Measurements from ENCODE around the gene CLMP. TPM values are rescaled to one million over a fixed set of nuclear protein-coding genes. Genes with fewer than 3 reads are reported as not detected.

Gene CLMP
- total and polyA plus RNA-seq, 9 of the 15 experiments (the other 6 are each of a cell fraction or from before 2014, with no cell fraction given), result 0.02 to 0.15 (median 0.03) TPM; not detected in 6

DNA sequence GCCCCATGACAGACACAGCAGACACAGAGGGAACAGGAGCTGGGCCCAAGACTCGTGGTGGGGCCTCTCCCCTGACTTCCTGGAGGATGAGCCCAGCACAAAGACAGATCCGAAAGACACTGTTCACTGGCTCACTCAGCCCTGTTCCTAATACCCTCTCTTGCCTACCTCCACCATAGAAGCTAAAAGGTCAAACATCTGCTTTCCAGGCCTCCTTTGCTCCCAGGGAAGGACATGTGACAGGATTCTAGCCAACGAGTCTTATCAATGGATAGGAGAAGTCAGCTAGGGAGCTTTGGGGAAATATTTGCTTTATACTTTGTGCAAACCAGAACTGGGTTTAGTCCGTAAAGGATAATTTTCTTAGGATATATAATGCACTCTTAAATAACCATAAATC is 8.4 kb upstream of the CLMP start:
- ChIA-PET POLR2A (interaction anchor here (1.1 kb wide), 1 partner anchor 34 kb away, joined by 3 read pairs; no protein-coding TSS in a partner anchor), CTCF (ENCODE audit: low intra/inter-chr PET ratio) (no interaction called here)
- in situ Hi-C loops (cut with MboI), result no loop called here
- no peaks in the 10 kb centered on the region for H3K9me3 ChIP-seq (replicated peaks; ENCODE audit: control insufficient read depth, insufficient read depth, low read depth, low read length)
- H2AFZ ChIP-seq (ENCODE audit: low read depth, low read length), result no peak overlapping the region
- 4% methylated on average over 4 of the region's 4 CpGs for WGBS (ENCODE audit: insufficient coverage, low coverage, missing lambda C conversion rate)
- no peak overlapping the region for H3K4me3 ChIP-seq
- H3K4me2 ChIP-seq (ENCODE audit: insufficient read depth, low read length), result no peak overlapping the region
- no peaks in the 10 kb centered on the region for H3K79me2 ChIP-seq (ENCODE audit: control insufficient read depth, insufficient read depth, low read length)
- H3K4me1 ChIP-seq (replicated peaks in 1 of 2; ENCODE audit: control insufficient read depth in 2 of 2, insufficient read depth in 2 of 2, low read length in 2 of 2), result no peaks in the 10 kb centered on the region
- H3K36me3 ChIP-seq (ENCODE audit: control insufficient read depth, insufficient read depth, low read length), result no peaks in the 10 kb centered on the region
- no peak for DNase-seq (ENCODE audit: extremely low read depth in 1 of 4, low spot score in 3 of 4)
- H3K27ac ChIP-seq (ENCODE audit: extremely low read depth, low read depth, low read length), result no peak overlapping the region
- intact Hi-C loops (cut with micrococcal nuclease), result no loop called here
- no peaks in the 10 kb centered on the region for H3K9me1 ChIP-seq (ENCODE audit: control insufficient read depth, insufficient read depth, low read length)
- H3K27me3 ChIP-seq (ENCODE audit: control insufficient read depth in 2 of 2, insufficient read depth in 2 of 2, low read length in 2 of 2), result peaks cover 16 to 33% of the 10 kb centered on the region in 2 experiments; a peak in 3 of 5 replicates
- no peak overlapping the region for H3K9ac ChIP-seq (ENCODE audit: insufficient read depth in 1 of 2, low read depth in 2 of 2, low read length in 2 of 2)
- no peak for FAIRE-seq
- TF ChIP-seq RBM39 (optimal IDR thresholded peaks at IDR 0.05; ENCODE audit: low read depth, low read length) (no peak), LEF1 (IDR thresholded peaks at IDR 0.05) (no peak), ZNF224 (CRISPR knock-in tag; IDR thresholded peaks at IDR 0.05) (no peak), HNRNPLL (IDR thresholded peaks at IDR 0.05; ENCODE audit: low read depth, low read length, poor library complexity, severe bottlenecking) (no peak), CBX3 (IDR thresholded peaks at IDR 0.05; ENCODE audit: borderline replicate concordance in 1 of 2, low read length in 2 of 2) (no peak), HNRNPK (IDR thresholded peaks at IDR 0.05; ENCODE audit: low read depth, low read length, poor library complexity, severe bottlenecking) (no peak), ZBTB1 (CRISPR knock-in tag; IDR thresholded peaks at IDR 0.05; ENCODE audit: borderline replicate concordance, low read depth) (no peak), CREBBP (IDR thresholded peaks at IDR 0.05; ENCODE audit: low read depth, low read length) (no peak), ID3 (CRISPR knock-in tag; IDR thresholded peaks at IDR 0.05) (no peak), ID3 (tag; IDR thresholded peaks at IDR 0.05) (no peak)
- TF ChIP-seq, protein P1, sequence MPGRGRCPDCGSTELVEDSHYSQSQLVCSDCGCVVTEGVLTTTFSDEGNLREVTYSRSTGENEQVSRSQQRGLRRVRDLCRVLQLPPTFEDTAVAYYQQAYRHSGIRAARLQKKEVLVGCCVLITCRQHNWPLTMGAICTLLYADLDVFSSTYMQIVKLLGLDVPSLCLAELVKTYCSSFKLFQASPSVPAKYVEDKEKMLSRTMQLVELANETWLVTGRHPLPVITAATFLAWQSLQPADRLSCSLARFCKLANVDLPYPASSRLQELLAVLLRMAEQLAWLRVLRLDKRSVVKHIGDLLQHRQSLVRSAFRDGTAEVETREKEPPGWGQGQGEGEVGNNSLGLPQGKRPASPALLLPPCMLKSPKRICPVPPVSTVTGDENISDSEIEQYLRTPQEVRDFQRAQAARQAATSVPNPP (IDR thresholded peaks at IDR 0.05; ENCODE audit: borderline replicate concordance, insufficient read depth, insufficient read length), result no peak
- TF ChIP-seq, protein P2, sequence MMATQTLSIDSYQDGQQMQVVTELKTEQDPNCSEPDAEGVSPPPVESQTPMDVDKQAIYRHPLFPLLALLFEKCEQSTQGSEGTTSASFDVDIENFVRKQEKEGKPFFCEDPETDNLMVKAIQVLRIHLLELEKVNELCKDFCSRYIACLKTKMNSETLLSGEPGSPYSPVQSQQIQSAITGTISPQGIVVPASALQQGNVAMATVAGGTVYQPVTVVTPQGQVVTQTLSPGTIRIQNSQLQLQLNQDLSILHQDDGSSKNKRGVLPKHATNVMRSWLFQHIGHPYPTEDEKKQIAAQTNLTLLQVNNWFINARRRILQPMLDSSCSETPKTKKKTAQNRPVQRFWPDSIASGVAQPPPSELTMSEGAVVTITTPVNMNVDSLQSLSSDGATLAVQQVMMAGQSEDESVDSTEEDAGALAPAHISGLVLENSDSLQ (IDR thresholded peaks at IDR 0.05), result no peak
- TF ChIP-seq, protein P3, sequence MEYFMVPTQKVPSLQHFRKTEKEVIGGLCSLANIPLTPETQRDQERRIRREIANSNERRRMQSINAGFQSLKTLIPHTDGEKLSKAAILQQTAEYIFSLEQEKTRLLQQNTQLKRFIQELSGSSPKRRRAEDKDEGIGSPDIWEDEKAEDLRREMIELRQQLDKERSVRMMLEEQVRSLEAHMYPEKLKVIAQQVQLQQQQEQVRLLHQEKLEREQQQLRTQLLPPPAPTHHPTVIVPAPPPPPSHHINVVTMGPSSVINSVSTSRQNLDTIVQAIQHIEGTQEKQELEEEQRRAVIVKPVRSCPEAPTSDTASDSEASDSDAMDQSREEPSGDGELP (CRISPR knock-in tag; IDR thresholded peaks at IDR 0.05; ENCODE audit: borderline replicate concordance), result no peak
- TF ChIP-seq, protein P4, sequence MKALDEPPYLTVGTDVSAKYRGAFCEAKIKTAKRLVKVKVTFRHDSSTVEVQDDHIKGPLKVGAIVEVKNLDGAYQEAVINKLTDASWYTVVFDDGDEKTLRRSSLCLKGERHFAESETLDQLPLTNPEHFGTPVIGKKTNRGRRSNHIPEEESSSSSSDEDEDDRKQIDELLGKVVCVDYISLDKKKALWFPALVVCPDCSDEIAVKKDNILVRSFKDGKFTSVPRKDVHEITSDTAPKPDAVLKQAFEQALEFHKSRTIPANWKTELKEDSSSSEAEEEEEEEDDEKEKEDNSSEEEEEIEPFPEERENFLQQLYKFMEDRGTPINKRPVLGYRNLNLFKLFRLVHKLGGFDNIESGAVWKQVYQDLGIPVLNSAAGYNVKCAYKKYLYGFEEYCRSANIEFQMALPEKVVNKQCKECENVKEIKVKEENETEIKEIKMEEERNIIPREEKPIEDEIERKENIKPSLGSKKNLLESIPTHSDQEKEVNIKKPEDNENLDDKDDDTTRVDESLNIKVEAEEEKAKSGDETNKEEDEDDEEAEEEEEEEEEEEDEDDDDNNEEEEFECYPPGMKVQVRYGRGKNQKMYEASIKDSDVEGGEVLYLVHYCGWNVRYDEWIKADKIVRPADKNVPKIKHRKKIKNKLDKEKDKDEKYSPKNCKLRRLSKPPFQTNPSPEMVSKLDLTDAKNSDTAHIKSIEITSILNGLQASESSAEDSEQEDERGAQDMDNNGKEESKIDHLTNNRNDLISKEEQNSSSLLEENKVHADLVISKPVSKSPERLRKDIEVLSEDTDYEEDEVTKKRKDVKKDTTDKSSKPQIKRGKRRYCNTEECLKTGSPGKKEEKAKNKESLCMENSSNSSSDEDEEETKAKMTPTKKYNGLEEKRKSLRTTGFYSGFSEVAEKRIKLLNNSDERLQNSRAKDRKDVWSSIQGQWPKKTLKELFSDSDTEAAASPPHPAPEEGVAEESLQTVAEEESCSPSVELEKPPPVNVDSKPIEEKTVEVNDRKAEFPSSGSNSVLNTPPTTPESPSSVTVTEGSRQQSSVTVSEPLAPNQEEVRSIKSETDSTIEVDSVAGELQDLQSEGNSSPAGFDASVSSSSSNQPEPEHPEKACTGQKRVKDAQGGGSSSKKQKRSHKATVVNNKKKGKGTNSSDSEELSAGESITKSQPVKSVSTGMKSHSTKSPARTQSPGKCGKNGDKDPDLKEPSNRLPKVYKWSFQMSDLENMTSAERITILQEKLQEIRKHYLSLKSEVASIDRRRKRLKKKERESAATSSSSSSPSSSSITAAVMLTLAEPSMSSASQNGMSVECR (CRISPR knock-in tag; IDR thresholded peaks at IDR 0.05), result no peak
- BruUV-seq (replicated peaks), result no TSS peak
- H4K20me1 ChIP-seq (replicated peaks; ENCODE audit: control insufficient read depth, insufficient read depth, low read length), result no peaks in the 10 kb centered on the region
- no peak for ATAC-seq

Measured in K562 (cell line).